HCT116 (cell line): ENCODE measurements around the gene HIVEP1.

ENCODE experiments used
- CTCF ChIP-seq, 3 experiments: fragments of 200-600 bp in 1 of 3; sonication (generic) in 1 of 3; IDR thresholded peaks in 2 of 3; conservative IDR thresholded peaks in 1 of 3; 2 replicates each; pipeline ENCODE4 v1.5.1; 2012 to 2017; ENCODE audit warnings: low read depth in 2 of 3, low read length in 2 of 3, antibody characterized with exemption in 1 of 3, borderline replicate concordance in 1 of 3, control low read depth in 1 of 3, mild to moderate bottlenecking in 1 of 3, mixed read lengths in 1 of 3, mixed run types in 1 of 3, moderate library complexity in 1 of 3; ENCODE audit not compliant: insufficient read depth in 1 of 3
- MAX ChIP-seq: IDR thresholded peaks from 2 replicates; pipeline ENCODE4 v1.6.1; 2012
- TCF7L2 ChIP-seq: IDR thresholded peaks from 2 replicates; pipeline ENCODE4 v1.7.0; 2011; ENCODE audit warnings: borderline replicate concordance, inconsistent platforms; ENCODE audit not compliant: insufficient read depth, insufficient read length; ENCODE audit errors: extremely low read depth
- YY1 ChIP-seq: IDR thresholded peaks from 2 replicates; pipeline ENCODE4 v1.6.1; 2011; ENCODE audit warnings: low read length, low read depth, moderate library complexity, mild to moderate bottlenecking; ENCODE audit not compliant: insufficient replicate concordance; ENCODE audit errors: extremely low read depth

- TF ChIP-seq CTCF (IDR thresholded peaks at IDR 0.05 in 2 of 3, conservative IDR thresholded peaks at IDR 0.05 in 1 of 3; ENCODE audit: borderline replicate concordance in 1 of 3, insufficient read depth in 1 of 3, low read depth in 2 of 3, low read length in 2 of 3) = no peak
- no peak for TF ChIP-seq TCF7L2
- no peak for TF ChIP-seq YY1
- no peak for TF ChIP-seq MAX
Measured at GRCh38 chr6:12112540-12113189, 100.6 kb downstream of the HIVEP1 start.
